NCI-H1436 (cell line): Measurements from ENCODE around the gene ZDHHC9.

Experiments
- DNase-seq: peaks from one replicate; lab custom pipeline; 2025; lab: John Stamatoyannopoulos, UW

ZDHHC9 gene

GRCh38 chrX:129761596-129761995, 82.1 kb downstream of the ZDHHC9 start:
- DNase-seq = no peak

DNA sequence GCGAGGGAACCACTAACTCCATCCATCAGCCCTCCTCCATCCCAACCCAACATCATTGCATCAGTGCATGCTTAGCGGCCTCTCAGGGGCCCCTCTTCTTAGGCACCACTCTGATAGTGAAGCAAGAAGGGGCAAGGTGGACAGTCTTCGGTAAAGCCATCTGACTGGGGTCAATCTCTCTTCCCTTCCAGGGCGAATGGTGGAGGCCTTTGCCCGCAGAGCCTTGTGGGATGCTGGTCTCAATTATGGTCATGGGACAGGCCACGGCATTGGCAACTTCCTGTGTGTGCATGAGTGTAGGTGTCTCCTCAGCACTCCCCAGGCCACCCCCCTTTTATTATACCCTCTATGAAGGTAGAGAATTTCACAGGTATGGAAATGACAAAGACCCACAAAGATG, 82.7 kb downstream of the ZDHHC9 start:
- no peak for DNase-seq

GRCh38 chrX:129760155-129760554, 83.5 kb downstream of the ZDHHC9 start:
- DNase-seq = no peak

- no peak for DNase-seq
Measured at GRCh38 chrX:129759576-129760061, 84.1 kb downstream of the ZDHHC9 start.

GRCh38 chrX:129755779-129756650, 87.7 kb downstream of the ZDHHC9 start:
- DNase-seq = peak; percentile 21

GRCh38 chrX:129754056-129755024, 89.3 kb downstream of the ZDHHC9 start:
- DNase-seq = no peak
